GM12872 (cell line): Measurements from ENCODE around the gene TRAF3IP1.

Experiments
- CTCF ChIP-seq: IDR thresholded peaks from 3 replicates; pipeline ENCODE4 v1.5.1; 2011; ENCODE audit warnings: low read depth, mild to moderate bottlenecking, low read length, moderate library complexity; ENCODE audit not compliant: insufficient read depth

TRAF3IP1 gene

GRCh38 chr2:238295144-238296112, 24.9 kb upstream of the TRAF3IP1 start:
- TF ChIP-seq CTCF, result no peak

- no peak for TF ChIP-seq CTCF
Observed at GRCh38 chr2:238296638-238297457, 23.5 kb upstream of the TRAF3IP1 start.

GRCh38 chr2:238299803-238300202, 20.5 kb upstream of the TRAF3IP1 start:
- no peak for TF ChIP-seq CTCF

GRCh38 chr2:238302087-238302486, 18.2 kb upstream of the TRAF3IP1 start:
- TF ChIP-seq CTCF, result no peak

GRCh38 chr2:238302751-238303150, 17.6 kb upstream of the TRAF3IP1 start:
- no peak for TF ChIP-seq CTCF

GRCh38 chr2:238304116-238304515, 16.2 kb upstream of the TRAF3IP1 start:
- TF ChIP-seq CTCF, result no peak

GRCh38 chr2:238305092-238305862, 15.0 kb upstream of the TRAF3IP1 start:
- TF ChIP-seq CTCF, result peak; percentile 39; the same call in 2 of the 3 replicates
